ENCODE measurements around the gene MAST2.

Gene MAST2

GRCh38 chr1:45908611-45909140 is 105.3 kb downstream of the MAST2 start:
- Histone ChIP-seq H3K4me3 (ENCODE audit: low read depth, low read length) (no peak overlapping the region), H3K79me2 (ENCODE audit: control insufficient read depth, insufficient read depth, low read length, poor library complexity) (peaks cover 1% of the 10 kb centered on the region), H3K9ac (ENCODE audit: low read length) (no peak overlapping the region), H3K27me3 (ENCODE audit: insufficient read depth, low read length) (no peaks in the 10 kb centered on the region), H3K36me3 (ENCODE audit: control insufficient read depth in 1 of 2, insufficient read depth in 2 of 2, low read length in 2 of 2) (no peaks in the 10 kb centered on the region), H2BK120ac (ENCODE audit: insufficient read depth, low read length, poor library complexity) (no peak overlapping the region), H2AFZ (ENCODE audit: insufficient read depth, low read length, poor library complexity) (no peak overlapping the region), H3K4ac (ENCODE audit: low read depth, low read length) (no peak overlapping the region), H3K23ac (ENCODE audit: low read length) (no peak overlapping the region), H4K12ac (ENCODE audit: low read depth, low read length) (no peak overlapping the region), H3K79me1 (ENCODE audit: low read length) (peaks cover 1% of the 10 kb centered on the region), H2AK5ac (ENCODE audit: low read length) (no peak overlapping the region), H3K9me3 (ENCODE audit: insufficient read depth, low read depth, low read length) (peaks cover 1% of the 10 kb centered on the region), H3K27ac (ENCODE audit: low read depth, low read length) (no peak overlapping the region), H4K91ac (ENCODE audit: low read depth, low read length) (no peak overlapping the region), H2BK12ac (ENCODE audit: low read length) (no peak overlapping the region), H3K14ac (ENCODE audit: low read length) (no peak overlapping the region), H4K8ac (ENCODE audit: low read depth, low read length) (no peak overlapping the region), H3K18ac (ENCODE audit: low read length) (no peak overlapping the region), H2BK5ac (ENCODE audit: low read depth, low read length, poor library complexity) (no peak overlapping the region), H3K4me2 (ENCODE audit: low read length) (no peak overlapping the region), H3K4me1 (ENCODE audit: control insufficient read depth in 1 of 2, insufficient read depth in 2 of 2, low read length in 2 of 2) (peaks cover under 1% of the 10 kb centered on the region in 2 experiments)
- no CpG with 5 or more reads among the region's 3 CpGs for WGBS (ENCODE audit: extremely low coverage, insufficient coverage, insufficient read length)
- DNase-seq, result no peak

DNA sequence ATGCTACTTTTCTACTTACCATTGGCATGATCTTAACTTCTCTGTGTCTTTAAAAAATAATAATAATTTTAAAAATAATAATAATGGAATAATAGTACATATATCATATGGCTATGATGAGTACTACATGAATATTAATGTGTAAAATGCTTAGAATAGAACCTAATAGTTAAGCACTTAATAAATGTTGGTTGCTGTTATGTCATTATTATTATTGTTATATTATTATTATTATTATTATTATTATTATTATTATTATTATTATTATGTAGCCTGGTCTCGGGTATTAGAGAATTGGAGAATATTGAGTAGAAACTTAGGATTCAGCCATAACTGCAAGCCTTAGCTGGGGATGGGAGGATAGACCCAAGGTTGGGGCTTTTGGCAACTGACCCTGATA is 108.2 kb downstream of the MAST2 start:
- Histone ChIP-seq H2BK12ac (ENCODE audit: low read length) (peak overlapping the region; percentile 58), H4K91ac (ENCODE audit: low read depth, low read length) (no peak overlapping the region), H3K23ac (ENCODE audit: low read length) (no peak overlapping the region), H2BK120ac (ENCODE audit: insufficient read depth, low read length, poor library complexity) (no peak overlapping the region), H3K79me2 (ENCODE audit: control insufficient read depth, insufficient read depth, low read length, poor library complexity) (peaks cover 1% of the 10 kb centered on the region), H3K36me3 (ENCODE audit: control insufficient read depth in 1 of 2, insufficient read depth in 2 of 2, low read length in 2 of 2) (no peaks in the 10 kb centered on the region), H3K14ac (ENCODE audit: low read length) (no peak overlapping the region), H3K9ac (ENCODE audit: low read length) (no peak overlapping the region), H4K8ac (ENCODE audit: low read depth, low read length) (no peak overlapping the region), H2AK5ac (ENCODE audit: low read length) (no peak overlapping the region), H4K12ac (ENCODE audit: low read depth, low read length) (no peak overlapping the region), H3K18ac (ENCODE audit: low read length) (no peak overlapping the region), H3K4ac (ENCODE audit: low read depth, low read length) (no peak overlapping the region), H3K4me3 (ENCODE audit: low read depth, low read length) (no peak overlapping the region), H3K4me1 (ENCODE audit: control insufficient read depth in 1 of 2, insufficient read depth in 2 of 2, low read length in 2 of 2) (peaks cover 5% of the 10 kb centered on the region in 2 experiments), H3K79me1 (ENCODE audit: low read length) (peaks cover 5% of the 10 kb centered on the region), H3K27ac (ENCODE audit: low read depth, low read length) (no peak overlapping the region), H3K4me2 (ENCODE audit: low read length) (no peak overlapping the region), H3K27me3 (ENCODE audit: insufficient read depth, low read length) (no peaks in the 10 kb centered on the region), H2BK5ac (ENCODE audit: low read depth, low read length, poor library complexity) (no peak overlapping the region), H2AFZ (ENCODE audit: insufficient read depth, low read length, poor library complexity) (no peak overlapping the region), H3K9me3 (ENCODE audit: insufficient read depth, low read depth, low read length) (peaks cover 1% of the 10 kb centered on the region)
- WGBS (ENCODE audit: extremely low coverage, insufficient coverage, insufficient read length), result no CpG with 5 or more reads among the region's 1 CpG
- no peak for DNase-seq

DNA sequence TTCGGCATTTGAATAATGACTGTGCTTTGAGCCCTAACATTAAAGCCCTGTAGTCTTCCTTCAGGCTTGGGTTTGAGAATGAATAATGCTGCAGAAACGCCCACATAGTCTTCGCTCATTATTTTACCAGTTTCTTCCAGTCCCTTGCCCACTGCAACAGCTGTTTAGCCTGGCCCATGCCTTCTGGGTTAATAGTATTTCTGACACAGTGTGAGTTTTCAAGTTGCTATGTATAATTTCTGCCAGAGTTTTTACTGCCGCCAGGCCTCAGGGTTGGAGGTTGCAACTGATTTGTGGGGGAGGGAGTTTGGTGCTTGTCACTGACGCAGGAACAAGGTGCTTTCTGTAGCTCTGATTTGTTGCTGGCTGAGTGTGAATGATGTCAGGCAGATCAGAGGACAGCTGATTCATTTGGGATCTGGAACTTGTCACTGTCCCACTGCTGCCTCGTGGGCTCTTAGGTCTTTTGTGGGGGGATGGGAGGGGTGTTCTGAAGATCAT is 109.8 kb downstream of the MAST2 start:
- Histone ChIP-seq H2BK12ac (ENCODE audit: low read length) (no peak overlapping the region), H3K27me3 (ENCODE audit: insufficient read depth, low read length) (no peaks in the 10 kb centered on the region), H3K79me1 (ENCODE audit: low read length) (peaks cover 5% of the 10 kb centered on the region), H2BK120ac (ENCODE audit: insufficient read depth, low read length, poor library complexity) (no peak overlapping the region), H3K4me2 (ENCODE audit: low read length) (peak overlapping the region; percentile 52), H3K27ac (ENCODE audit: low read depth, low read length) (peak overlapping the region; percentile 83), H4K12ac (ENCODE audit: low read depth, low read length) (no peak overlapping the region), H4K8ac (ENCODE audit: low read depth, low read length) (peak overlapping the region; percentile 52), H2AFZ (ENCODE audit: insufficient read depth, low read length, poor library complexity) (no peak overlapping the region), H4K91ac (ENCODE audit: low read depth, low read length) (no peak overlapping the region), H3K4ac (ENCODE audit: low read depth, low read length) (no peak overlapping the region), H3K23ac (ENCODE audit: low read length) (no peak overlapping the region), H3K14ac (ENCODE audit: low read length) (no peak overlapping the region), H3K79me2 (ENCODE audit: control insufficient read depth, insufficient read depth, low read length, poor library complexity) (peaks cover 1% of the 10 kb centered on the region), H3K4me3 (ENCODE audit: low read depth, low read length) (no peak overlapping the region), H2AK5ac (ENCODE audit: low read length) (no peak overlapping the region), H2BK5ac (ENCODE audit: low read depth, low read length, poor library complexity) (no peak overlapping the region), H3K9me3 (ENCODE audit: insufficient read depth, low read depth, low read length) (peaks cover 1% of the 10 kb centered on the region), H3K36me3 (ENCODE audit: control insufficient read depth in 1 of 2, insufficient read depth in 2 of 2, low read length in 2 of 2) (no peaks in the 10 kb centered on the region), H3K9ac (ENCODE audit: low read length) (no peak overlapping the region), H3K18ac (ENCODE audit: low read length) (no peak overlapping the region), H3K4me1 (ENCODE audit: control insufficient read depth in 1 of 2, insufficient read depth in 2 of 2, low read length in 2 of 2) (peaks cover 5% of the 10 kb centered on the region in 2 experiments)
- no peak for DNase-seq
- WGBS (ENCODE audit: extremely low coverage, insufficient coverage, insufficient read length), result no CpG with 5 or more reads among the region's 6 CpGs

DNA sequence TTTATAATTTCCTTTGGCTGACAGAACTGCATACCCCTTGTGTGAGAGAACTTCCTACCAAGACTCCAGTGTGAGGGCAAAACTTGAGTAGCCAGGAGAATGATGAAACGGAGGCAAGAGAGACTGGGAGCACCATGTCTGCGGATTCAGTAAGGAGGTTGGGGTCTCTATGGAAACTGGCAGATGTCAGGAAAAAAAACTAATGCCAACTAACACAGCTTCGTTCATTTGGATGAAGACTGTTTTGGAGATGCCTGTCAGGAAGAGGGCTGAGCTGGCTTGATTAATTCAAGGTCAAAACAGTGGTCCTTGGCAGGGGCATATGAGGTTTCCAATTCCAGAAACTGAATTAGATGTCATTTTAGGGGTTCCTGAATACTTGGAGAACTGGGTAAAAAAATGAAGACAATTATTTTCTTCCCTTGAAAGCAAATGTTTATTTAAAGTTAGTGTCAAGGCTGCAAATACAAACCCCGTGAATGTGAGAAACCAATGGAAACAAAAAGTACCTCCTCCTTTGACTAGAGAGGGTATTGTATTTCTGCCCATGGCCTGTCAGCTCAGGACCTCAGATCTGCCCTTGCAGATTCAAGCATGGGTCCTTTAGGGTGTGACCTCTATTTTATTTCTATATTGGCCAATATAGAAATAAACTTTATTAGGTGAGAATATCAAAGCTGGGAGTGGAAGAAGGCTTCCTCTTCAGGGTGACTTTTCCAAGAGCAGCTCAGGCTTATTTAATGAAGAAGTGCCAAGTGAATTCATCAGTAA is 110.5 kb downstream of the MAST2 start:
- Histone ChIP-seq H3K4me2 (ENCODE audit: low read length) (peak overlapping the region; percentile 52), H3K4me1 (ENCODE audit: control insufficient read depth in 1 of 2, insufficient read depth in 2 of 2, low read length in 2 of 2) (peaks cover 5% of the 10 kb centered on the region in 2 experiments)
- no CpG with 5 or more reads among the region's 4 CpGs for WGBS (ENCODE audit: extremely low coverage, insufficient coverage, insufficient read length)

More for the DNA sequence above, 110.5 kb downstream of the MAST2 start:
- H4K8ac ChIP-seq (ENCODE audit: low read depth, low read length), result no peak overlapping the region
- H3K9me3 ChIP-seq (ENCODE audit: insufficient read depth, low read depth, low read length), result peaks cover 1% of the 10 kb centered on the region
- no peak overlapping the region for H3K4ac ChIP-seq (ENCODE audit: low read depth, low read length)
- H4K91ac ChIP-seq (ENCODE audit: low read depth, low read length), result peak overlapping the region; percentile 36
- H2AFZ ChIP-seq (ENCODE audit: insufficient read depth, low read length, poor library complexity), result no peak overlapping the region
- H3K79me2 ChIP-seq (ENCODE audit: control insufficient read depth, insufficient read depth, low read length, poor library complexity), result peaks cover 1% of the 10 kb centered on the region
- H3K36me3 ChIP-seq (ENCODE audit: control insufficient read depth in 1 of 2, insufficient read depth in 2 of 2, low read length in 2 of 2), result no peaks in the 10 kb centered on the region
- no peaks in the 10 kb centered on the region for H3K27me3 ChIP-seq (ENCODE audit: insufficient read depth, low read length)
- no peak overlapping the region for H3K4me3 ChIP-seq (ENCODE audit: low read depth, low read length)
- H3K18ac ChIP-seq (ENCODE audit: low read length), result no peak overlapping the region
- H3K14ac ChIP-seq (ENCODE audit: low read length), result no peak overlapping the region
- H3K79me1 ChIP-seq (ENCODE audit: low read length), result peaks cover 5% of the 10 kb centered on the region
- H2AK5ac ChIP-seq (ENCODE audit: low read length), result no peak overlapping the region
- H2BK5ac ChIP-seq (ENCODE audit: low read depth, low read length, poor library complexity), result peak overlapping the region; percentile 22
- peak overlapping the region; percentile 64 for H2BK120ac ChIP-seq (ENCODE audit: insufficient read depth, low read length, poor library complexity)
- H3K9ac ChIP-seq (ENCODE audit: low read length), result no peak overlapping the region
- H2BK12ac ChIP-seq (ENCODE audit: low read length), result peak overlapping the region; percentile 84
- DNase-seq, result no peak
- no peak overlapping the region for H3K23ac ChIP-seq (ENCODE audit: low read length)
- H4K12ac ChIP-seq (ENCODE audit: low read depth, low read length), result no peak overlapping the region
- H3K27ac ChIP-seq (ENCODE audit: low read depth, low read length), result peak overlapping the region; percentile 83
